Neural progenitor cell (in vitro differentiated cells): ENCODE results near the gene SLC31A2. TPM values are rescaled to one million over a fixed set of nuclear protein-coding genes. Genes with fewer than 3 reads are reported as not detected.
A peak's percentile ranks its signal among the peaks of the same experiment; 100 is the strongest.

ENCODE experiments used
- DNase-seq: peaks from one replicate; pipeline ENCODE4 v3.0.0-alpha.2; 2016; ENCODE audit warnings: low spot score
- H2AFZ ChIP-seq: fragments of 200-600 bp; sonication (generic); replicated peaks from 2 replicates; pipeline ENCODE4 v1.6.1; 2016; ENCODE audit warnings: antibody characterized with exemption
- H3F3A ChIP-seq: fragments of 200-600 bp; sonication (generic); 2 replicates; pipeline ENCODE4 v1.6.1; 2016; ENCODE audit warnings: antibody characterized with exemption, low read depth
- H3K27ac ChIP-seq: fragments of 200-600 bp; sonication (generic); 2 replicates; pipeline ENCODE4 v1.5.1; 2016; ENCODE audit warnings: mild to moderate bottlenecking
- H3K27me3 ChIP-seq: fragments of 200-600 bp; sonication (generic); 2 replicates; pipeline ENCODE4 v1.6.1; 2016; ENCODE audit warnings: mild to moderate bottlenecking, moderate library complexity
- H3K36me3 ChIP-seq: fragments of 200-600 bp; sonication (generic); 2 replicates; pipeline ENCODE4 v1.5.1; 2016
- H3K4me1 ChIP-seq: fragments of 200-600 bp; sonication (generic); 2 replicates; pipeline ENCODE4 v1.6.1; 2016; ENCODE audit warnings: mixed run types
- H3K4me2 ChIP-seq: fragments of 200-600 bp; sonication (generic); 2 replicates; pipeline ENCODE4 v1.6.1; 2016
- H3K4me3 ChIP-seq: fragments of 200-600 bp; sonication (generic); 2 replicates; pipeline ENCODE4 v1.5.1; 2016
- H3K79me2 ChIP-seq: fragments of 200-600 bp; sonication (generic); 2 replicates; pipeline ENCODE4 v1.6.1; 2016; ENCODE audit warnings: low read depth
- H3K9ac ChIP-seq: fragments of 200-600 bp; sonication (generic); 2 replicates; pipeline ENCODE4 v1.6.1; 2016
- H3K9me3 ChIP-seq: fragments of 200-600 bp; sonication (generic); 2 replicates; pipeline ENCODE4 v1.5.1; 2016; ENCODE audit warnings: low read depth
- H4K20me1 ChIP-seq: fragments of 200-600 bp; sonication (generic); 2 replicates; pipeline ENCODE4 v1.6.1; 2016; ENCODE audit warnings: low read depth
- H3K27ac Mint-ChIP-seq: 3 replicates; pipeline ENCODE4 v1.8.0; 2021; ENCODE audit warnings: mixed read lengths
- H3K27me3 Mint-ChIP-seq: 2 replicates; pipeline ENCODE4 v1.8.0; 2022; ENCODE audit warnings: low read depth, mild to moderate bottlenecking, inconsistent platforms, moderate library complexity, mixed read lengths; ENCODE audit not compliant: insufficient read depth
- H3K36me3 Mint-ChIP-seq: 3 replicates; pipeline ENCODE4 v1.8.0; 2021; ENCODE audit warnings: mixed read lengths
- H3K4me1 Mint-ChIP-seq: 3 replicates; pipeline ENCODE4 v1.8.0; 2021; ENCODE audit warnings: mixed read lengths
- H3K4me3 Mint-ChIP-seq: 3 replicates; pipeline ENCODE4 v1.8.0; 2021; ENCODE audit warnings: mild to moderate bottlenecking, moderate library complexity, mixed read lengths
- H3K9me3 Mint-ChIP-seq: 3 replicates; pipeline ENCODE4 v1.8.0; 2020; ENCODE audit warnings: mixed read lengths
- EZH2 ChIP-seq: fragments of 200-600 bp; sonication (generic); IDR thresholded peaks from 2 replicates; pipeline ENCODE4 v1.6.1; 2017; ENCODE audit warnings: antibody characterized with exemption, mild to moderate bottlenecking, moderate library complexity
- EZH2phosphoT487 ChIP-seq: fragments of 200-600 bp; sonication (generic); IDR thresholded peaks from 2 replicates; pipeline ENCODE4 v1.6.1; 2017; ENCODE audit warnings: antibody characterized with exemption
- total RNA-seq: library from RNA; depleted of rRNA; stranded (reverse); fragments of >200 nt; gene quantifications from 2 replicates; pipeline ENCODE4 v1.2.3, GENCODE V29; 2015; ENCODE audit warnings: low replicate concordance
- TF ChIP-seq, protein P1 (sequence below): fragments of 200-600 bp; sonication (generic); IDR thresholded peaks from 2 replicates; pipeline ENCODE4 v1.5.1; 2017; ENCODE audit warnings: antibody characterized with exemption, mild to moderate bottlenecking

Gene SLC31A2
- total RNA-seq, 1 donor from 2014 or later, result 0.34 TPM

- no peaks in the 10 kb centered on the region for H3K9me3 ChIP-seq
Observed at GRCh38 chr9:113187929-113188595, 37.3 kb downstream of the SLC31A2 start.

GRCh38 chr9:113192455-113192854, 41.6 kb downstream of the SLC31A2 start:
- Histone ChIP-seq H3K4me2 (no peak overlapping the region), H4K20me1 (no peaks in the 10 kb centered on the region), H3K27ac (no peak overlapping the region), H3K9ac (no peak overlapping the region), H3K36me3 (peaks cover 8% of the 10 kb centered on the region), H3F3A (no peaks in the 10 kb centered on the region), H2AFZ (no peak overlapping the region), H3K79me2 (no peaks in the 10 kb centered on the region), H3K4me1 (no peaks in the 10 kb centered on the region), H3K4me3 (no peak overlapping the region), H3K9me3 (no peaks in the 10 kb centered on the region), H3K27me3 (no peaks in the 10 kb centered on the region)
- Mint-ChIP-seq H3K4me1 (no peaks in the 10 kb centered on the region), H3K4me3 (no peak overlapping the region), H3K36me3 (peaks cover 8% of the 10 kb centered on the region), H3K27me3 (no peaks in the 10 kb centered on the region), H3K27ac (no peak overlapping the region), H3K9me3 (no peaks in the 10 kb centered on the region)
- no peak for TF ChIP-seq EZH2phosphoT487
- no peak for TF ChIP-seq EZH2
- TF ChIP-seq, protein P1, sequence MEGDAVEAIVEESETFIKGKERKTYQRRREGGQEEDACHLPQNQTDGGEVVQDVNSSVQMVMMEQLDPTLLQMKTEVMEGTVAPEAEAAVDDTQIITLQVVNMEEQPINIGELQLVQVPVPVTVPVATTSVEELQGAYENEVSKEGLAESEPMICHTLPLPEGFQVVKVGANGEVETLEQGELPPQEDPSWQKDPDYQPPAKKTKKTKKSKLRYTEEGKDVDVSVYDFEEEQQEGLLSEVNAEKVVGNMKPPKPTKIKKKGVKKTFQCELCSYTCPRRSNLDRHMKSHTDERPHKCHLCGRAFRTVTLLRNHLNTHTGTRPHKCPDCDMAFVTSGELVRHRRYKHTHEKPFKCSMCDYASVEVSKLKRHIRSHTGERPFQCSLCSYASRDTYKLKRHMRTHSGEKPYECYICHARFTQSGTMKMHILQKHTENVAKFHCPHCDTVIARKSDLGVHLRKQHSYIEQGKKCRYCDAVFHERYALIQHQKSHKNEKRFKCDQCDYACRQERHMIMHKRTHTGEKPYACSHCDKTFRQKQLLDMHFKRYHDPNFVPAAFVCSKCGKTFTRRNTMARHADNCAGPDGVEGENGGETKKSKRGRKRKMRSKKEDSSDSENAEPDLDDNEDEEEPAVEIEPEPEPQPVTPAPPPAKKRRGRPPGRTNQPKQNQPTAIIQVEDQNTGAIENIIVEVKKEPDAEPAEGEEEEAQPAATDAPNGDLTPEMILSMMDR, result no peak
- no peak for DNase-seq

More at GRCh38 chr9:113187929-113188595, 37.3 kb downstream of the SLC31A2 start:
- Mint-ChIP-seq H3K27ac (no peak overlapping the region), H3K4me3 (no peak overlapping the region), H3K36me3 (peaks cover 6% of the 10 kb centered on the region), H3K27me3 (no peaks in the 10 kb centered on the region), H3K9me3 (no peaks in the 10 kb centered on the region), H3K4me1 (no peaks in the 10 kb centered on the region)
- no peak overlapping the region for H3K4me3 ChIP-seq
- H3K9ac ChIP-seq, result peak overlapping the region; percentile 8
- no peak for DNase-seq
- H3F3A ChIP-seq, result no peaks in the 10 kb centered on the region
- no peaks in the 10 kb centered on the region for H3K27me3 ChIP-seq
- H3K36me3 ChIP-seq, result peaks cover 3% of the 10 kb centered on the region
- H2AFZ ChIP-seq, result no peak overlapping the region
- no peaks in the 10 kb centered on the region for H3K4me1 ChIP-seq
- H3K79me2 ChIP-seq, result no peaks in the 10 kb centered on the region
- H3K4me2 ChIP-seq, result no peak overlapping the region
- no peaks in the 10 kb centered on the region for H4K20me1 ChIP-seq
- TF ChIP-seq EZH2phosphoT487, result no peak
- no peak for TF ChIP-seq EZH2
- TF ChIP-seq, protein P1, result no peak
- no peak overlapping the region for H3K27ac ChIP-seq

DNA sequence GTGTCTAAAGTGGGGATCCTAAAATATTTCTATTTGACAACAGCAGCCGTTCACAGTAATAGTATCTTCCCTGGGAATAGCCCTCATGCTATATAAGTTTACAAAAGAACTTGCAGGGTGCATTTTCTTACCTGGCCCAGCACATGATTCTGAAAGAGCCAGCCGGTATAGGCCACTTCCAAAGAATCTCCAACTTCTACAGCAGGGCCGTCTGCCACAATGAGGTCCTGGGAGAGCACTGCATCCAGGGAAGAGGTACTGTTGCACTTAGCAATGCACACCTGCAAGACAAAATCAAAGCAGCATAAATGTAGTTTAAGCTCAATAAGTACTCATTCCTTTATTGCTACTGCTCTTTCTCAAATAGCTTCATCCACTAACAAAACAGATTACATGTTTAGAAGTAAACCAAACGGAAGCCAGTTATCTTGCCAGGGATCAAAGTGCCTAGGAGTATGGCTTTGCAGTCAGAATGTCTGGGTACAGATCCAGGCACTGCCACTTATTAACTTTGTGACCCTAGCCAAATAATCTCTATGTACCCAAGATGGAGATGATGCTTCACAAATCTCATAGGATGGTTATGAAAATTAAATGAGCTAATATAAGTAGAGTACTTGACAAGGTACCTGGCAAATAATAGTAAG, 49.0 kb downstream of the SLC31A2 start:
- H3K9me3 ChIP-seq, result no peaks in the 10 kb centered on the region
- no peak overlapping the region for H3K4me3 Mint-ChIP-seq
- peaks cover 20% of the 10 kb centered on the region for H3K36me3 Mint-ChIP-seq
- H3K4me1 Mint-ChIP-seq, result no peaks in the 10 kb centered on the region
- no peaks in the 10 kb centered on the region for H3K27me3 Mint-ChIP-seq
- H4K20me1 ChIP-seq, result no peaks in the 10 kb centered on the region
- no peak overlapping the region for H2AFZ ChIP-seq
- H3K79me2 ChIP-seq, result no peaks in the 10 kb centered on the region
- no peak overlapping the region for H3K27ac ChIP-seq
- no peak for DNase-seq
- H3K27me3 ChIP-seq, result no peaks in the 10 kb centered on the region
- H3K4me2 ChIP-seq, result no peak overlapping the region
- no peaks in the 10 kb centered on the region for H3F3A ChIP-seq
- no peak overlapping the region for H3K4me3 ChIP-seq
- TF ChIP-seq EZH2 (no peak), EZH2phosphoT487 (no peak)
- TF ChIP-seq, protein P1, result no peak
- H3K9ac ChIP-seq, result no peak overlapping the region
- no peaks in the 10 kb centered on the region for H3K36me3 ChIP-seq
- H3K4me1 ChIP-seq, result no peaks in the 10 kb centered on the region
- no peak overlapping the region for H3K27ac Mint-ChIP-seq
- no peaks in the 10 kb centered on the region for H3K9me3 Mint-ChIP-seq
